GM21447 (cell line): Measurements from ENCODE around the gene KIAA0319L.
"Not testable (repeated sequence)": the region's sequence is repeated elsewhere in the genome, so short reads cannot be mapped to it uniquely, and the experiment has no call there.

Experiments used
- ATAC-seq: cut with Tn5 transposase; IDR thresholded peaks from one replicate; pipeline ENCODE4 v1.9.1; 2021; ENCODE audit not compliant: unreplicated experiment

Gene KIAA0319L

DNA sequence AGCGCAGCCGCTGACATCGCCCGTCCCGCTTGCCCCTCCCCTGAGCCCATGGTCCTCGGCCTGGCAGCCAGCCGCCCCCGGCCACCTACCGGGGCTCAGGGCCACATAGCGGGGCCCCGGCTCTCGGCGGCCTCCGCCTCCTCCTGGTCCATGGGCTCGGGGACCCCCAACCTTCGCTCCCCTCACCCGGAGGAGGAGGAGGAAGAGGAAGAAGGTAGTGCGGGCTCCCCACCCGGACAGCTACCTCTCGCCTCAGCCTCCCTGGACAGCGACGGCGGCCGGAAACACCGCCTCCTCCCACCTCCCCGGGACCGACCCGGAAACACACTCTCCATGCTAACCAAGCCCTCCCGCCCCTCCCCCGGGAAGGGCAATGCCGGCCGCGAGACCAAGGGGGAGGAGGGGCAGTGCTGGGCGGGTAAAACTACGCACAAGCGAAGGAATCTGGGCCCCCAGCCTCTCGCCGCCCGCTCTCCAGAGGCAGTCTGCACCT, at the start of gene KIAA0319L:
KIAA0319L (minus strand) TSS at position 286 of the 493 bp plus-strand sequence. CDS start 2,912 bp downstream, outside the sequence.
- ATAC-seq: peak; percentile 83

GRCh38 chr1:35605867-35606182, 48.6 kb upstream of the KIAA0319L start:
- ATAC-seq: no peak

DNA sequence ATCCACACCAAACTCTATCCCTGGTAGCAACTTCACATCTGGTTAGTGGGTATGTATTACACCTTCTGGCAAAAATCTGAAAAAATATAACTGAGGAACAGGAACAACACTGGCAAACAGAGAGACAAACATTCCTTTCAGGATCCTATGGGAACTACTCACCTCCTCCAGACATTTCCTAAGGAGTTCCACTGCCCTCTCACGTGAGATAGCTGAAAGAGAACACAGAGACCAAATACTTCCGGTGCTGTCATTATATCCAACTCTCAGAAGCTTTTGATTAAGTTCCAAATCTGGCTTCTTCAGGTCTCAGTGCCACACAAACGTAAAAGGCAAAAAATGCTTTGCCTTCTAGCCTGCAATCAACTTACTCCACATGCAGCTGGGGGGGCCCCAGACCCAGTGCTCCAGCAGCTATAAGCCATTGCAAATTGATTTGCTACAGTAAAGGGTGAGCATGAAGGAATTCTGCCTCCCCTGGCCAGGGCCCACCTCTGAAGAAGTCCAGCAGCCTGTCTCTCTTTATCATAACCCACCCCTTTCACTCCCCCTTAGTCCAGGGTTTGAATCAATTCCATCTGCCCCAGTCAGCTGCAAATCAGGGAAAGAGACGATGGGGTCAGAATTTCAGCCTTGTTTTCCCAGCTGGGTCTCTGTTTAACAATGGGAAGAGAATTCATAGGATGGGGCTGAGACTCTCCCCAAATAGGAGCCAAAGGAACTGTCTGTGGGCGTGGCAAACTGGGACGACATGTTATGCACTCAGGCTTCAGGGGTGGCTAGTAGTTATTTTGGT, 48.1 kb upstream of the KIAA0319L start:
- ATAC-seq: no peak

DNA sequence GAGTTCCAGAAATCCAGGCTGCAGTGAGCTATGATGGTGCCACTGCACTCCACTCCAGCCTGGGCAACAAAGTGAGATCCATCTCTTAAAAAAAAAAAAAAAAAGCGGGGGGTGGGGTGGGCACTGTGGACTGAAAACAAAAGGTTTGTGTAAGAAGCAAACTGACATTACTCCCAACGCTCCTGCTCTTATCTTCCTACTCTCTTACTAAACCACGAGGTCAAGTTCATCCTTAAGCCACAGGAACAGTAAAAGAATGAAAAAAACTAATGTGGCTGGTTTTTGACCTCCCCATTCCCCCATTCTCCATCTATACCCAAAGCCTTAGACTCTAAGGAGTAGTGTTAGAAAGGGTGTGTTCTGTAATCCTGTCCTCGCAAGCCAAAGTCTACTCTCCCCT, 46.7 kb upstream of the KIAA0319L start:
- ATAC-seq: no peak

- no peak for ATAC-seq
Measured at GRCh38 chr1:35603468-35603867, 46.3 kb upstream of the KIAA0319L start.

DNA sequence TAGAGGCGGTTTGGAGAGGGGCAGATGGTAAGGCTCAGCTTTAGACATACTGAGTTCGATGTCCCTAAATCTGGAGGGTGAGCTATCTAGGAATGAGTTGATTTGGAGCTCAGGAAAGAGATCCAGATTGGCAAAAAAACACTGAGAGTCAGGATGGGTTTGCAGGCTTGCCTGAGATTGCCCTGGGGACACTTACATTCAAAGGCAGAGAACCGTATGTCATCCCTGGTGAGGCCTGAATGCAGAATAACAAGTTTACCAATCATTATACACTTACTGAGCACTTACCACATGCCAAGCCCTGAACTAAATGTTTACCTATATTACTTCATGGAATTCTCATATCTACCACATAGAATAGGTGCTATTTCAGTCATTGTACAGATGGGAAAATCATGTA, 43.4 kb upstream of the KIAA0319L start:
- no peak for ATAC-seq

GRCh38 chr1:35599411-35599810, 42.2 kb upstream of the KIAA0319L start:
- no peak for ATAC-seq

DNA sequence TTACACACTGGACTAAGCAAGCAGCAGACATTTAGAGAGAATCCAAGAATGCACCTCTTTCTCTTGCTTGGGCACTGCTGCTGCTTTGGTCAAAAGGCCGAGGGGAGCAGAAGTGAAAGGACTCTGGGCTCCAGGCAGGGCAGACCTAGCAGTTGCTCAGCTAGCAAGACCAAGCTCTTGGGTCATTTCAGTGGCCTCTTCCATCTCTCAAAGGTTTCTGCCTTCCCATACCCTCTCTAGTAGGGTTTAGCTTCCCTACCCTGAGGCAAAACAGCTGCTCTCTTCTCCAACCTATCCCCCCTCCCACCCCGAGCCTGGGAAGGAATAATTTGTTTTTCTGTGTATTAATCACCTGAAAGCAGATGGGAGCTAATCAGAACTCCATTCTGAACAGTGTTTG, 41.7 kb upstream of the KIAA0319L start:
- no peak for ATAC-seq

DNA sequence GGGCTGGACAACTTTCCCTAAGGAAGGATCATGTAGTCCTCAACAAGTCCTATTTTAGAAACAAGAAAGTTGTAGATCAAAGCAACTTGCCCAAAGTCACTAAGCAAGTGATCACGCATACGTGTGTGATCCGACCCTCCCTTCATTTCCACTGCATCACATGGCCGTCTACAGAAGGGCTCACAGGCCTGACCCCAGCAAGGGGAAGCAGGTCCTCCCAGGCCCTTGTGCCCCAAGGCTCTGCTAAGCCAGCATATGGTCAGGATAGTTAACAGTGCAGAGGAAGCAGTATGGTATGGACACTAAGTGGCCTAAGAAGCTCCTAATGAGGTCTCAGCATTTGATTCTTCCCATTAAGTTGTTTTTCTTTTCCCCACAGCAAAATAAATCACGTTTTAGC, 40.7 kb upstream of the KIAA0319L start:
- no peak for ATAC-seq

DNA sequence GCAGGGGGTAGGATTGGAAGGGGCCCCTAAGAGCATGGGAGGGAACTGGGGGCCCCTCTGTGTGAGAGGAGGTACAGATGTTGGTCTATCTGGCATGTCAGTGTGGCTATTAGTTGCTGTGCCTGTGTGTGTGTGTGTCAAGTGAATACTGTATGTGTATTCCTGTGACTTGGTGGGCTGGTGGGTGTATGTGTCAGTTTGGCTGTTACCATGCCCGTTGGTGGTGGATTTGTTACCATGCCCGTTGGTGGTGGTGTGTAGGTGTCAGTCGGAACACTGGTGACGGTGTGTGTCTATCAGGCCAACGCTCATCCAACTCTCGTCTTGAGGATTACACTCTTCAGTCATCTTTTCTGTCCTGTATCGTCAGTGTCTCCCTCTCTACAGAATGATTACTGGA, 38.5 kb upstream of the KIAA0319L start:
- no peak for ATAC-seq

DNA sequence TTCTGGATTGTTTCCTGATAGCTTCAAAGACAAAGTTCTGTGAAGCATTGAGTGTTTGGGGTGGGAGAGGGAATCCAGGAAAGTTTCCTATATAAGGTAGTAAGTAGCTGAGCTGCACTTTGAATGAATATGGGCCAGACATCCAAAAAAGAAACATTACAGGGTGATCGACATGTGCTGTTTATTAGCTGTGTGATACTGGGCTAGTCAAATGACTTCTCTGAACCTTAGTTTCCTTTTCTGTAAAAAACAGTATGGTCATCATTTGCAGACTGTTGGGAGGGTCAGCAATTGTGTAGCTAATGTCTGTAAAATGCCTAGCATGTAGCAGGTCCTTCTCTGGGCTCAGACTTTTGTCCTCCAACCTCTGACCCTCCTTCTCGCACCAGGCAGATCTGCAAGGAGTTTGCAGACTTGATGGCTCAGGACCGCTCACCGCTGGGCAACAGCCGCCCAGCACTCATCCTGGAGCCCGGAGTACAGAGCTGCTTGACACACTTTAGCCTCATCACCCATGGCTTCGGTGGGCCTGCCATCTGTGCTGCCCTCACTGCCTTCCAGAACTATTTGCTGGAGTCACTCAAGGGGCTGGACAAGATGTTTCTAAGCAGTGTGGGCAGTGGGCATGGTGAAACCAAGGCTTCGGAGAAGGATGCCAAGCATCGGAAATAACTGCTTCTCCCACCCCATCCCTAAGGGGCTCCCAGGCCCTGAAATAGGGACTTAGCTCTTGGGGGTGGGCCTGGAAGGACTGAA, 37.0 kb upstream of the KIAA0319L start:
- ATAC-seq: no peak

DNA sequence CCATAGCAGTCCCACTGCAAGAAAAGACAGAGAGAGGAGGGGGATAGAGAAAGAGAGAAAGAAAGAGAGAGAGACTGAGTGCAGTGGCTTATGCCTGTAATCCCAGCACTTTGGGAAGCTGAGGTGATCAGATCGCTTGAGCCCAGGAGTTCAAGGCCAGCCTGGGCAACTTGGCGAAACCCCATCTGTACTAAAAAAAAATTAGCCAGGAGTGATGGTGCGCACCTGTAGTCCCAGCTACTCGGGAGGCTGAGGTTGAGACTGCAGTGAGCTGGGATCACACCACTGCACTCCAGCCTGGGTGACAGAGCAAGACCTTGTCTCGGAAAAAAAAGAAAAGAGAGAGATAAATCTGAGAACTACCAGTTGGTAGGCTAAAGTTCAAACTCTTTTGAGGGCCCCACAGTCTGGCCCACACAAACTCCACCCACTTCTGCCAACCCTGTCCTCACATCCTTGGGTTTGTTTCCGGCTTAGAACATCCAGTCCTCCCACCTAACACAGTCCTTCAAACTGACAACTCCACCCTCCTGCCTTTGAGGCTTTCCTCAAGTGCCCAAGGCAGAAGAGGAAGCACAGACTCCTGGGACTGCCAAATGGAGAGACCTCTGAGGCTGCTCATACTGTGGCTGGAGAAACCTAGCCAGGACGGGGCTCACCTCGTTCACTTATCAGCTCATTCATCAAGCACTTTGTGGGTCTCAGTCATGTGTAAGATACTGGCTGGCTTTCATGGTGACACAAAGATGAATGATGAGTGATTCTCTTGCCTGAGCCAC, 36.0 kb upstream of the KIAA0319L start:
- no peak for ATAC-seq

- no peak for ATAC-seq
Measured at GRCh38 chr1:35591211-35591610, 34.0 kb upstream of the KIAA0319L start.

GRCh38 chr1:35590476-35591040, 33.4 kb upstream of the KIAA0319L start:
- no peak for ATAC-seq

DNA sequence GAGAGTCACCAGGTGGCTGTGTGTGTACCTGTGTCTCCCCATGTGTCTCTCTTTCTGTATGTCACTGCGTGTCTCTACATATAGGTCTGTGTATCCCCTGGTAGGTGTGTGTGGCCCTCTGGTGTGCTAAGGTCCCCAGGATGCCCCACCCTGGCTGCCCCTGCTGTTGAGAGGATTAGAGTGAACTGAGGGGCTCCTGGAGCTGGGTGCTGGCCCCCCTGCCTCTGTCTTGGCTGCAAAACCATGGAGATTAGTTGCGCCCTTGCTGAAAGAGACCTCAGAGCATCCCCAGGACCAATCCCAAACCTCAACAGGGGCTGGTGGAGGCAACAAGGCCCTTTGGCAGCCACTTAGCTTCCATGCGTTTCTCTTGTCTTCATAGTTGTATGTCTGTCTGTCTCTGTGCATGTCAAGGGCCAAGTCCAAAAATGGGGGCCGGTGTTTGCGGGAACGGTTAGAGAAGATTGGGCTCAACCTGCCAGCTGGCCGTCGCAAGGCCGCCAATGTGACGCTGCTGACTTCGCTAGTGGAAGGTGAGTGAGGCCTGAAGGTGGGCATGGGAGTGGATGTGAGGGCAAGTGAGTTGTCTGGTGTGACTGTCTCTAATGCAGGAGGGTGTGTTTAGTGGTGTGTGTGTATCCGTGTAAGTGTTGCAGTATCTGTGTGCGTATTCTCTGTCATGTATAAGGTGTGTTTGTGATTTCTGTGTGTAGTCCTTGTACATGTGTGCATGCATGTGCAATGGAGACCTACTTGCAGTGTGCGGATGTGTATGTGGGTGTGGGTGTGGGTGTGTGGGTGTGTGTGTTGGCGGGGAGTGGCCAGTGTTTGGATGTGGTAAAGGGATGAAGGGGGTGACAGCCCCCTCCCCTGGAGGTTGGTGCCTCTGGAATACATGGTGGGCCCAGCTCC, 32.6 kb upstream of the KIAA0319L start:
- no peak for ATAC-seq

DNA sequence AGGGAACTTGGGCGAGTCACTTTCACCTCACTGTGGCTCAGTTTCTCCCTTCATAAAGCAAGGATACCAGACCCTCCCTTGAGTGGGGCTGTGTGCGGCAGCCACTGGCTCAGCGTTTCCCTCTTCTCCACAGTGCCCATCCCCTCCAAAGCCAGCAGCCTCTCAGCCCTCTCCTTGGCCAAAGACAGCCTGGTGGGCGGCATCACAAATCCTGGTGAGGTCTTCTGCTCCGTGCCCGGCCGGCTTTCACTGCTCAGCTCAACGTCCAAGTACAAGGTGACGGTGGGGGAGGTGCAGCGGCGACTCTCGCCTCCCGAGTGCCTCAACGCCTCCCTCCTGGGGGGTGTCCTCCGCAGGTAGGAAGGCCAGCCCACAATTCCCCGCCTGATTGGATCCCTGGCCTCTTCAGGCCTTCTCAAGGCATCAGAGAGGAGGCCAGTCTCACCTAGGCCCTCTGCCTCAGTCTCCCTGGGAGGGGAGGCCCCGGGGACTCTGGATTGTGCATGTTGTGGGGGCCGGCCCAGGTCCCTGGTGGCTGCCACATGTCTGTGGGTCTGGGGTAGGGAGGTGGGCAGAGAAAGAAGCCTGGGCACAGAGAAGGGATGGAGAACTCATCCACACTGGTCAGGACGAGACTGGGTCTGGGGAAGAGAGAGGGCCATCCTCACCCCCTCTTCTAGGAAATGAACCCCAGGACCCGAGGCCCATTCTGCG, 31.2 kb upstream of the KIAA0319L start:
- no peak for ATAC-seq

- ATAC-seq: no peak
Measured at GRCh38 chr1:35587736-35588135, 30.5 kb upstream of the KIAA0319L start.

DNA sequence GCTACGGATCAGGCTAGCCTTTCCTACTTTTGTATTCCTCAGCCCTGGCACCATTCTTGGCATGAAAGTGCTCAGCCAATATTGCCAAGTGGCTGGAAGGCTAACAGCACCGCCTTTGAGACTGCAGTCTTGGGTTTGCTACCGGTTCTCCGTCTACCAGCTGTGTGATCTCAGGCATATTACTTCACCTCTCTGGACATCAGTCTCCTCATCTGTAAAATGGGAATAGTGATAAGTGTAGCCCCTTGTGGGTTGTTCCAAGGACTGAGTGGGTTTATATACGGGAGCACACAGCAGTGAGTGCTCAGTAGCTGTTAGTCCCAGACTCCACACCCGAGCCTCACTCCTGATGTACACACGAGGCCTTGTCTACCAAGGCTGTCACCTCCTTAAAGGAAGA, 29.6 kb upstream of the KIAA0319L start:
- no peak for ATAC-seq

DNA sequence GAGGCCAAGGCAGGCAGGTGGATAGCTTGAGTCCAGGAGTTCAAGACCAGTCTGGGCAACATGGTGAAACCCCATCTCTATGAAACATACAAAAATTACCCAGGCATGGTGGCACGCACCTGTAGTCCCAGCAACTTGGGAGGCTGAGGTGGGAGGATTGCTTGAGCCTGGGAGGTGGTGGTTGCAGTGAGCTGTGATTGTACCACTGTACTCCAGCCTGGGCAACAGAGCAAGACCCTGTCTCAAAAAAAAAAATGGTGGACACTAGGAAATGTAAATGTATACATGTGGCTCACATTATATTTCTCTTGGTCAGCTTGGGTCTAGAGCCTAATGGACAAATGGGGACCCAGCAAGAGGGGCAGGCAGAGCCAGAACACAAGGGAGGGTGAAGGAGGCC, 28.6 kb upstream of the KIAA0319L start:
- not testable (repeated sequence) for ATAC-seq

DNA sequence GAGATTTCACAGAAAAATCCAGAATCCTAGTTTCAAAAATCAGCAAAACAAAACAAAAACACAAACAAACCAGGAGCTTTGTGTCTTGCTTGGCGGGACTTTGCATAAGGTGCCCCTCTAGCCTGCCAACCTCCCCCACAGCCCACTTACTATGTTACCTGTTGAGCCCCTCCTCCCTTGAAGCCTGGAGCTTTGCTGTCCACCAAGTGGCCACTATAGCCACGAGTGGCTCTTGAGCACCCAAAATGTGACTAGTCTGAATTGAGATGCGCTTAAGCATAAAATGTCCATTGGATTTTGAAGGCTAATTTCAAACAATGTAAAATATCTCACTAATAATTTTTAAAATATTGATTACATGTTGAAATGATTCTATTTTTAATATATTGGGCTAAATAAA, 28.1 kb upstream of the KIAA0319L start:
- no peak for ATAC-seq
